ENCODE data around the gene FNIP2.

DNA sequence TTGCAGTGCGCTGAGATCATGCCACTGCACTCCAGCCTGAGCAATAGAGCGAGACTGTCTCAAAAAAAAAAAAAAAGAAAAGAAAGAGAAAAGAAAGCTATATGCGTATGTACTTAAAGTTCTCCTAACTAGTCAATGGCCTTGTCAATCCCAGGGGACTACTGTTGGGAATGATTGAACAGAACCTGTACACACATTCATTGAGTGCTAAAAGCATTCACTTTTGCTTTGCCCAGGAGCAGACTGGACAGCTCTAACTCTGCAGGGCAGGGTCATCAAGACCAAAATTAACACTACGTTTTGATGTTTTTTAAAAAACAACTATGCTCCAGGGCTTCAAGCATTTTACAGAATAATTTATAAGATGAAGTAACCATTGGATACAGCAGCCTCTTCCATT, 106.2 kb downstream of the FNIP2 start:
- no peak for TF ChIP-seq BMI1 (IDR thresholded peaks at IDR 0.05; ENCODE audit: low read length)
- TF ChIP-seq TFAM (CRISPR knock-in tag; conservative IDR thresholded peaks at IDR 0.05) = no peak
- TF ChIP-seq YY1 (IDR thresholded peaks at IDR 0.05; ENCODE audit: borderline replicate concordance in 1 of 3, control insufficient read depth in 1 of 3, extremely low read depth in 1 of 3, insufficient read depth in 3 of 3, insufficient read length in 1 of 3, insufficient replicate concordance in 2 of 3, low read depth in 1 of 3, low read length in 2 of 3) = no peak
- TF ChIP-seq SRSF3 (IDR thresholded peaks at IDR 0.05; ENCODE audit: insufficient read depth, low read length) = no peak
- TF ChIP-seq KDM1A (IDR thresholded peaks at IDR 0.05) = no peak
- no peak for TF ChIP-seq PHF8 (IDR thresholded peaks at IDR 0.05; ENCODE audit: borderline replicate concordance, low read length)
- TF ChIP-seq ETV1 (tag; conservative IDR thresholded peaks at IDR 0.05; ENCODE audit: low read depth) = no peak
- TF ChIP-seq PHTF2 (CRISPR knock-in tag; IDR thresholded peaks at IDR 0.05) = no peak
- TF ChIP-seq ZNF263 (CRISPR knock-in tag; IDR thresholded peaks at IDR 0.05; ENCODE audit: borderline replicate concordance) = no peak
- TF ChIP-seq, protein P1, sequence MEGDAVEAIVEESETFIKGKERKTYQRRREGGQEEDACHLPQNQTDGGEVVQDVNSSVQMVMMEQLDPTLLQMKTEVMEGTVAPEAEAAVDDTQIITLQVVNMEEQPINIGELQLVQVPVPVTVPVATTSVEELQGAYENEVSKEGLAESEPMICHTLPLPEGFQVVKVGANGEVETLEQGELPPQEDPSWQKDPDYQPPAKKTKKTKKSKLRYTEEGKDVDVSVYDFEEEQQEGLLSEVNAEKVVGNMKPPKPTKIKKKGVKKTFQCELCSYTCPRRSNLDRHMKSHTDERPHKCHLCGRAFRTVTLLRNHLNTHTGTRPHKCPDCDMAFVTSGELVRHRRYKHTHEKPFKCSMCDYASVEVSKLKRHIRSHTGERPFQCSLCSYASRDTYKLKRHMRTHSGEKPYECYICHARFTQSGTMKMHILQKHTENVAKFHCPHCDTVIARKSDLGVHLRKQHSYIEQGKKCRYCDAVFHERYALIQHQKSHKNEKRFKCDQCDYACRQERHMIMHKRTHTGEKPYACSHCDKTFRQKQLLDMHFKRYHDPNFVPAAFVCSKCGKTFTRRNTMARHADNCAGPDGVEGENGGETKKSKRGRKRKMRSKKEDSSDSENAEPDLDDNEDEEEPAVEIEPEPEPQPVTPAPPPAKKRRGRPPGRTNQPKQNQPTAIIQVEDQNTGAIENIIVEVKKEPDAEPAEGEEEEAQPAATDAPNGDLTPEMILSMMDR (IDR thresholded peaks at IDR 0.05 in 2 of 3, conservative IDR thresholded peaks at IDR 0.05 in 1 of 3; ENCODE audit: insufficient read depth in 2 of 3, low read depth in 1 of 3, low read length in 3 of 3) = no peak

Data from K562 (cell line).